Panc1 (cell line): ENCODE results near the gene TMEM132C. TPM values are rescaled to one million over a fixed set of nuclear protein-coding genes. Genes with fewer than 3 reads are reported as not detected.

Experiments
- ATAC-seq: fragments of 200-7000 bp; cut with Tn5 transposase; 2 replicates; pipeline ENCODE4 v1.9.1; 2020; ENCODE audit warnings: mild to moderate bottlenecking, moderate library complexity
- BruUV-seq: library from RNA; stranded (reverse); fragments of 400-500 nt; replicated peaks from 2 replicates; lab custom pipeline; 2021; lab: Mats Ljungman, UMichigan
- CTCF ChIA-PET: fragments of 300-600 bp; sonication (Branson Sonifier 250); formaldehyde crosslinking; loops from one replicate; lab custom pipeline; 2022; ENCODE audit warnings: antibody characterized with exemption; lab: Charles Lee
- POLR2A ChIA-PET: fragments of 300-600 bp; sonication (Branson Sonifier 250); formaldehyde crosslinking; loops from one replicate; lab custom pipeline; 2022; ENCODE audit warnings: antibody characterized with exemption; lab: Charles Lee
- DNase-seq: peaks from one replicate; pipeline ENCODE4 v3.0.0-alpha.2; 2010; ENCODE audit warnings: low read depth, low spot score
- H3K27ac ChIP-seq: 2 replicates; pipeline ENCODE4 v1.5.1; 2011; ENCODE audit warnings: mild to moderate bottlenecking, low read length, inconsistent platforms
- H3K27me3 ChIP-seq: fragments of 200-500 bp; sonication (Bioruptor generic); 2 replicates; pipeline ENCODE4 v1.6.0; 2014; ENCODE audit warnings: low read length, inconsistent platforms; ENCODE audit not compliant: control insufficient read depth, insufficient read depth
- H3K36me3 ChIP-seq: fragments of 200-500 bp; sonication (Bioruptor generic); 2 replicates; pipeline ENCODE4 v1.5.1; 2014; ENCODE audit warnings: inconsistent platforms, mild to moderate bottlenecking, low read length, moderate library complexity; ENCODE audit not compliant: control insufficient read depth, insufficient read depth
- H3K4me1 ChIP-seq: 2 replicates; pipeline ENCODE4 v1.5.1; 2011; ENCODE audit warnings: inconsistent platforms, mild to moderate bottlenecking, low read length, moderate library complexity; ENCODE audit not compliant: control insufficient read depth, insufficient read depth
- H3K4me3 ChIP-seq, 2 experiments: 2 replicates each; pipeline ENCODE4 v1.5.1; 2011 to 2012; ENCODE audit warnings: low read depth in 2 of 2, low read length in 2 of 2, mild to moderate bottlenecking in 2 of 2, inconsistent platforms in 1 of 2, moderate library complexity in 1 of 2
- H3K9me3 ChIP-seq: fragments of 200-500 bp; sonication (Bioruptor generic); 2 replicates; pipeline ENCODE4 v1.5.1; 2014; ENCODE audit warnings: low read depth, mild to moderate bottlenecking, inconsistent platforms, low read length, moderate library complexity; ENCODE audit not compliant: control insufficient read depth, insufficient read depth
- CTCF ChIP-seq: fragments of 450-650 bp; IDR thresholded peaks from 2 replicates; pipeline ENCODE4 v1.5.1; 2017; ENCODE audit warnings: mild to moderate bottlenecking
- POLR2AphosphoS5 ChIP-seq: IDR thresholded peaks from 2 replicates; pipeline ENCODE4 v1.6.1; 2012; ENCODE audit warnings: mild to moderate bottlenecking, low read depth, low read length, moderate library complexity
- REST ChIP-seq, 2 experiments: IDR thresholded peaks; 2 replicates each; pipeline ENCODE4 v1.6.1; 2011 to 2012; ENCODE audit warnings: low read depth in 2 of 2, control low read depth in 1 of 2, low read length in 1 of 2, mild to moderate bottlenecking in 1 of 2, moderate library complexity in 1 of 2; ENCODE audit not compliant: insufficient read depth in 1 of 2
- SIN3A ChIP-seq: IDR thresholded peaks from 2 replicates; pipeline ENCODE4 v1.6.1; 2012; ENCODE audit warnings: low read depth, mild to moderate bottlenecking, low read length, moderate library complexity, borderline replicate concordance; ENCODE audit not compliant: insufficient read depth
- TCF7L2 ChIP-seq: IDR thresholded peaks from 2 replicates; pipeline ENCODE4 v1.6.1; 2011; ENCODE audit warnings: mild to moderate bottlenecking, low read depth, low read length, inconsistent platforms
- in situ Hi-C: cut with HindIII; loops from 2 replicates; pipeline ENCODE4 v1.10.0; 2016; ENCODE audit warnings: low sequenced_read_pairs, low pct_unique_long_range_greater_than_20kb
- intact Hi-C: fragments of 100-400 bp; cut with micrococcal nuclease; formaldehyde crosslinking; loops from one replicate; pipeline ENCODE4 v1.10.0; 2022; ENCODE audit not compliant: unreplicated experiment
- total RNA-seq: library from RNA; stranded (reverse); gene quantifications from one replicate; pipeline ENCODE4 v1.2.1, GENCODE V29; 2021; ENCODE audit not compliant: unreplicated experiment

TMEM132C gene
- total RNA-seq, 1 experiment from 2014 or later, result not detected

GRCh38 chr12:128623748-128624147 is 356.8 kb downstream of the TMEM132C start:
- H3K36me3 ChIP-seq, result no peaks in the 10 kb centered on the region
- DNase-seq, result no peak
- no peaks in the 10 kb centered on the region for H3K27me3 ChIP-seq
- H3K4me1 ChIP-seq, result no peaks in the 10 kb centered on the region
- H3K9me3 ChIP-seq, result no peaks in the 10 kb centered on the region
- H3K4me3 ChIP-seq, result no peak overlapping the region
- TF ChIP-seq TCF7L2 (no peak), CTCF (no peak), REST (IDR thresholded peaks at IDR 0.05; ENCODE audit: insufficient read depth in 1 of 2, low read depth in 2 of 2, low read length in 1 of 2) (no peak), SIN3A (no peak), POLR2AphosphoS5 (no peak)
- no TSS peak for BruUV-seq
- intact Hi-C loops (no loop called here), in situ Hi-C loops (no loop called here)
- ATAC-seq, result no peak
- H3K27ac ChIP-seq, result no peak overlapping the region
- POLR2A ChIA-PET, result no interaction called here
- CTCF ChIA-PET, result no interaction called here

- BruUV-seq, result no TSS peak
- ATAC-seq (no peak), DNase-seq (no peak)
- no peaks in the 10 kb centered on the region for H3K27me3 ChIP-seq
- H3K4me3 ChIP-seq, result no peak overlapping the region
- H3K9me3 ChIP-seq, result no peaks in the 10 kb centered on the region
- in situ Hi-C loops (no loop called here), intact Hi-C loops (no loop called here)
- no peak for TF ChIP-seq POLR2AphosphoS5
- TF ChIP-seq CTCF, result no peak
- TF ChIP-seq REST (IDR thresholded peaks at IDR 0.05; ENCODE audit: insufficient read depth in 1 of 2, low read depth in 2 of 2, low read length in 1 of 2), result no peak
- no peak for TF ChIP-seq SIN3A
- no peak for TF ChIP-seq TCF7L2
- H3K27ac ChIP-seq, result no peak overlapping the region
- POLR2A ChIA-PET, result no interaction called here
- no peaks in the 10 kb centered on the region for H3K36me3 ChIP-seq
- CTCF ChIA-PET, result no interaction called here
- H3K4me1 ChIP-seq, result no peaks in the 10 kb centered on the region
Observed at GRCh38 chr12:128626808-128627320, 359.9 kb downstream of the TMEM132C start.
